Nephron (organoid): ENCODE measurements around the gene SLC50A1.
A peak's percentile ranks its signal among the peaks of the same experiment; 100 is the strongest.

Experiments used
- H3K27ac Mint-ChIP-seq, 3 experiments: 2 replicates each; pipeline ENCODE4 v1.8.0; 2020; ENCODE audit warnings: mixed read lengths in 3 of 3, mild to moderate bottlenecking in 2 of 3, moderate library complexity in 1 of 3
- H3K27me3 Mint-ChIP-seq: 2 replicates; pipeline ENCODE4 v1.8.0; 2021; ENCODE audit warnings: low read depth, mild to moderate bottlenecking, moderate library complexity, mixed read lengths
- H3K36me3 Mint-ChIP-seq: 2 replicates; pipeline ENCODE4 v1.8.0; 2020; ENCODE audit warnings: low read depth, mixed read lengths
- H3K4me1 Mint-ChIP-seq: 2 replicates; pipeline ENCODE4 v1.8.0; 2020; ENCODE audit warnings: mixed read lengths
- H3K4me3 Mint-ChIP-seq, 3 experiments: 2 replicates each; pipeline ENCODE4 v1.8.0; 2020; ENCODE audit warnings: mild to moderate bottlenecking in 3 of 3, mixed read lengths in 3 of 3, moderate library complexity in 2 of 3
- H3K9me3 Mint-ChIP-seq: 2 replicates; pipeline ENCODE4 v1.8.0; 2020; ENCODE audit warnings: mixed read lengths
- CTCF ChIP-seq, 3 experiments: fragments of 200-600 bp; sonication (generic); IDR thresholded peaks; one replicate each; pipeline ENCODE4 v1.5.0; 2021; ENCODE audit warnings: antibody characterized with exemption in 3 of 3; ENCODE audit not compliant: unreplicated experiment in 3 of 3

SLC50A1 gene

GRCh38 chr1:155177918-155178281 lies 42.2 kb downstream of the SLC50A1 start:
- Mint-ChIP-seq H3K4me1 (peaks cover 18% of the 10 kb centered on the region), H3K27me3 (peaks cover 13% of the 10 kb centered on the region), H3K4me3 (no peak overlapping the region), H3K27ac (no peak overlapping the region), H3K9me3 (no peaks in the 10 kb centered on the region), H3K36me3 (peaks cover 4% of the 10 kb centered on the region)
- TF ChIP-seq CTCF (IDR thresholded peaks at IDR 0.05; ENCODE audit: unreplicated experiment in 3 of 3), result no peak

GRCh38 chr1:155178441-155179111 lies 42.9 kb downstream of the SLC50A1 start:
- H3K4me1 Mint-ChIP-seq, result peaks cover 12% of the 10 kb centered on the region
- H3K27me3 Mint-ChIP-seq, result peaks cover 10% of the 10 kb centered on the region

GRCh38 chr1:155179112-155180031 lies 43.7 kb downstream of the SLC50A1 start:
- TF ChIP-seq CTCF (IDR thresholded peaks at IDR 0.05; ENCODE audit: unreplicated experiment in 3 of 3), result no peak
- H3K27ac Mint-ChIP-seq, result no peak overlapping the region
- peaks cover 9% of the 10 kb centered on the region for H3K27me3 Mint-ChIP-seq
- H3K9me3 Mint-ChIP-seq, result no peaks in the 10 kb centered on the region
- H3K36me3 Mint-ChIP-seq, result peaks cover 11% of the 10 kb centered on the region
- H3K4me3 Mint-ChIP-seq, result peak overlapping the region in 1 of 3 experiments; percentile 44
- H3K4me1 Mint-ChIP-seq, result peaks cover 6% of the 10 kb centered on the region

More at GRCh38 chr1:155178441-155179111, 42.9 kb downstream of the SLC50A1 start:
- Mint-ChIP-seq H3K27ac (no peak overlapping the region), H3K4me3 (peak overlapping the region in 1 of 3 experiments; percentile 44), H3K9me3 (no peaks in the 10 kb centered on the region), H3K36me3 (peaks cover 9% of the 10 kb centered on the region)
- TF ChIP-seq CTCF (IDR thresholded peaks at IDR 0.05; ENCODE audit: unreplicated experiment in 3 of 3), result no peak

GRCh38 chr1:155181371-155182051 lies 45.9 kb downstream of the SLC50A1 start:
- H3K9me3 Mint-ChIP-seq, result no peaks in the 10 kb centered on the region
- no peak overlapping the region for H3K27ac Mint-ChIP-seq
- peaks cover 3% of the 10 kb centered on the region for H3K4me1 Mint-ChIP-seq
- peaks cover 8% of the 10 kb centered on the region for H3K36me3 Mint-ChIP-seq
- peaks cover 3% of the 10 kb centered on the region for H3K27me3 Mint-ChIP-seq
- no peak overlapping the region for H3K4me3 Mint-ChIP-seq
- TF ChIP-seq CTCF (IDR thresholded peaks at IDR 0.05; ENCODE audit: unreplicated experiment in 3 of 3), result no peak

GRCh38 chr1:155182052-155182550 lies 46.4 kb downstream of the SLC50A1 start:
- peaks cover 7% of the 10 kb centered on the region for H3K36me3 Mint-ChIP-seq
- no peak overlapping the region for H3K27ac Mint-ChIP-seq
- no peak for TF ChIP-seq CTCF (IDR thresholded peaks at IDR 0.05; ENCODE audit: unreplicated experiment in 3 of 3)
- no peaks in the 10 kb centered on the region for H3K9me3 Mint-ChIP-seq
- no peaks in the 10 kb centered on the region for H3K4me1 Mint-ChIP-seq
- no peak overlapping the region for H3K4me3 Mint-ChIP-seq
- peaks cover 3% of the 10 kb centered on the region for H3K27me3 Mint-ChIP-seq
